Stimulated activated CD8-positive, alpha-beta memory T cell treated with anti-CD3 and anti-CD28 coated beads, Interleukin-7, amount 100 ng/mL, for 24 hours (primary cell): ENCODE data around the gene GFRA1.
"Not testable (repeated sequence)": the region's sequence is repeated elsewhere in the genome, so short reads cannot be mapped to it uniquely, and the experiment has no call there.

Source experiments
- DNase-seq: peaks from one replicate; pipeline ENCODE4 v3.0.0-alpha.2; 2020; ENCODE audit warnings: low read depth

Gene GFRA1

GRCh38 chr10:116059320-116059719 lies 213.7 kb downstream of the GFRA1 start:
- DNase-seq: no peak

GRCh38 chr10:116056445-116057293 lies 216.3 kb downstream of the GFRA1 start:
- no peak for DNase-seq

GRCh38 chr10:116055917-116056252 lies 217.1 kb downstream of the GFRA1 start:
- DNase-seq: no peak

- DNase-seq: no peak
Observed at GRCh38 chr10:116055252-116055916, 217.6 kb downstream of the GFRA1 start.

GRCh38 chr10:116053910-116054309 lies 219.1 kb downstream of the GFRA1 start:
- DNase-seq: no peak

GRCh38 chr10:116053009-116053730 lies 219.8 kb downstream of the GFRA1 start:
- not testable (repeated sequence) for DNase-seq

- DNase-seq: not testable (repeated sequence)
Observed at GRCh38 chr10:116052522-116052921, 220.5 kb downstream of the GFRA1 start.

GRCh38 chr10:116049974-116050304 lies 223.1 kb downstream of the GFRA1 start:
- DNase-seq: no peak

- no peak for DNase-seq
Observed at GRCh38 chr10:116049158-116049973, 223.6 kb downstream of the GFRA1 start.

- no peak for DNase-seq
Observed at GRCh38 chr10:116045366-116046356, 227.3 kb downstream of the GFRA1 start.

GRCh38 chr10:116044801-116045248 lies 228.2 kb downstream of the GFRA1 start:
- no peak for DNase-seq

- DNase-seq: no peak
Observed at GRCh38 chr10:116043861-116044260, 229.1 kb downstream of the GFRA1 start.

GRCh38 chr10:116043304-116043703 lies 229.7 kb downstream of the GFRA1 start:
- DNase-seq: no peak

GRCh38 chr10:116041948-116042347 lies 231.1 kb downstream of the GFRA1 start:
- no peak for DNase-seq

- no peak for DNase-seq
Observed at GRCh38 chr10:116039612-116040011, 233.4 kb downstream of the GFRA1 start.

GRCh38 chr10:116038259-116038658 lies 234.7 kb downstream of the GFRA1 start:
- DNase-seq: no peak

GRCh38 chr10:116035406-116035805 lies 237.6 kb downstream of the GFRA1 start:
- DNase-seq: not testable (repeated sequence)

GRCh38 chr10:116030576-116030975 lies 242.4 kb downstream of the GFRA1 start:
- no peak for DNase-seq

- DNase-seq: no peak
Observed at GRCh38 chr10:116029826-116030225, 243.2 kb downstream of the GFRA1 start.

GRCh38 chr10:116027355-116027754 lies 245.7 kb downstream of the GFRA1 start:
- DNase-seq: no peak

- no peak for DNase-seq
Observed at GRCh38 chr10:116026725-116027124, 246.3 kb downstream of the GFRA1 start.
